Mammary epithelial cell (primary cell): Measurements from ENCODE around the gene SLC35E4.

ENCODE experiments used
- CTCF ChIP-seq, 2 donors: IDR thresholded peaks in 1 of 2; conservative IDR thresholded peaks in 1 of 2; 2 replicates each; pipeline ENCODE4 v1.5.1; 2011 to 2012; ENCODE audit warnings: inconsistent platforms in 2 of 2, low read length in 2 of 2, mild to moderate bottlenecking in 2 of 2, control low read depth in 1 of 2, low read depth in 1 of 2; ENCODE audit not compliant: insufficient read depth in 1 of 2; ENCODE audit errors: extremely low read depth in 1 of 2
- EZH2 ChIP-seq: IDR thresholded peaks from 2 replicates; pipeline ENCODE4 v1.6.1; 2012; ENCODE audit warnings: low read length, inconsistent platforms, borderline replicate concordance

GRCh38 chr22:30634471-30635233 lies 929 bp upstream of the SLC35E4 start:
- TF ChIP-seq CTCF (conservative IDR thresholded peaks at IDR 0.05 in 1 of 2, IDR thresholded peaks at IDR 0.05 in 1 of 2; ENCODE audit: extremely low read depth in 1 of 2, insufficient read depth in 1 of 2, low read depth in 1 of 2, low read length in 2 of 2) (peak; percentile 93), EZH2 (no peak)
